OCI-LY7 (cell line): ENCODE data around the gene STON1.

Source experiments
- EZH2phosphoT487 ChIP-seq: fragments of 200-600 bp; sonication (generic); IDR thresholded peaks from 2 replicates; pipeline ENCODE4 v1.6.1; 2018; ENCODE audit warnings: low read depth, borderline replicate concordance, mild to moderate bottlenecking, mixed run types, antibody characterized with exemption, low read length, moderate library complexity, mixed read lengths
- TF ChIP-seq, protein P1 (sequence below): fragments of 200-600 bp; sonication (generic); conservative IDR thresholded peaks from 2 replicates; pipeline ENCODE4 v1.5.1; 2014; ENCODE audit warnings: mild to moderate bottlenecking, antibody characterized with exemption, low read length, moderate library complexity, mixed read lengths

DNA sequence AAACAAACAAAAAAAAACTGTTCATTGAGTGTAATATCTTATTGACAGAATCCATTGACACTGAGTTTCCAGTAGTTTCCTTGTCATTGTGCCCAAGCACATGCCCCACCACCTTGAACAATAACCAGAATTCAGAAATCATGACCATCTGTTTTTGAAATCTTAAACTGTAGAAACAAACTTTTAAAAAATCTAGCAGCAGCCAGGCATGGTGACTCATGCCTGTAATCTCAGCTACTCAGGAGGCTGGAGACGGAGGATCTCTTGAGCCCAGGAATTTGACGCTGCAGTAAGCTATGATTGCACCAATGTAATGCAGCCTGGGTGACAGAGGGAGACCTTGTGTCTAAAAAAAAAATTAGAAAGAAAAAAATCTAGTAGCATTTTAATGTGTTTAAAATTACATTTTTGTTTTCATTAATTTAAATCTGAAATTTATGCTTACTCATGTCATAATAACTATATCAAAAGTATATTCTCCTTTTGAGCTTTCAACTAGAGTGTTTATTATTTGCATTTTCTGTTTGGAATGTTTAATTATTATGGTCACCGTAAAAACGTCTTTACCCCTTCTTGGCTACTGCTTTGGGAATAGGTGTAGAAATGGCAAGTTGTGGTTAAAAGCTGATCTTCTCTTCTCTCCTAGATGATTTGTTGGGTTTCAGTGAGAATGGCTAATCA lies 25.2 kb upstream of the STON1 start:
- TF ChIP-seq, protein P1, sequence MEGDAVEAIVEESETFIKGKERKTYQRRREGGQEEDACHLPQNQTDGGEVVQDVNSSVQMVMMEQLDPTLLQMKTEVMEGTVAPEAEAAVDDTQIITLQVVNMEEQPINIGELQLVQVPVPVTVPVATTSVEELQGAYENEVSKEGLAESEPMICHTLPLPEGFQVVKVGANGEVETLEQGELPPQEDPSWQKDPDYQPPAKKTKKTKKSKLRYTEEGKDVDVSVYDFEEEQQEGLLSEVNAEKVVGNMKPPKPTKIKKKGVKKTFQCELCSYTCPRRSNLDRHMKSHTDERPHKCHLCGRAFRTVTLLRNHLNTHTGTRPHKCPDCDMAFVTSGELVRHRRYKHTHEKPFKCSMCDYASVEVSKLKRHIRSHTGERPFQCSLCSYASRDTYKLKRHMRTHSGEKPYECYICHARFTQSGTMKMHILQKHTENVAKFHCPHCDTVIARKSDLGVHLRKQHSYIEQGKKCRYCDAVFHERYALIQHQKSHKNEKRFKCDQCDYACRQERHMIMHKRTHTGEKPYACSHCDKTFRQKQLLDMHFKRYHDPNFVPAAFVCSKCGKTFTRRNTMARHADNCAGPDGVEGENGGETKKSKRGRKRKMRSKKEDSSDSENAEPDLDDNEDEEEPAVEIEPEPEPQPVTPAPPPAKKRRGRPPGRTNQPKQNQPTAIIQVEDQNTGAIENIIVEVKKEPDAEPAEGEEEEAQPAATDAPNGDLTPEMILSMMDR = no peak
- TF ChIP-seq EZH2phosphoT487 = no peak
